ENCODE results near the gene KCNT1. TPM values are rescaled to one million over a fixed set of nuclear protein-coding genes. Genes with fewer than 3 reads are reported as not detected.

The KCNT1 gene
- polyA plus RNA-seq, 1 donor (not counting 4 experiments of a cell fraction or from before 2014, with no cell fraction given) = not detected

- H3K4me2 ChIP-seq (ENCODE audit: control insufficient read depth, extremely low read depth, insufficient read depth, low read depth, low read length) = no peak overlapping the region
- H2AFZ ChIP-seq (ENCODE audit: control insufficient read depth, low read length) = no peak overlapping the region
- dilution Hi-C loops (cut with MboI; ENCODE audit: extremely low pct_ligation_motif_present, low sequenced_read_pairs) = no loop called here
- no peaks in the 10 kb centered on the region for H3K79me2 ChIP-seq (ENCODE audit: control insufficient read depth, insufficient read depth, low read length)
- no peak overlapping the region for H3K27ac ChIP-seq (ENCODE audit: control insufficient read depth, insufficient read depth, low read length)
- H3K36me3 ChIP-seq (ENCODE audit: control insufficient read depth in 2 of 2, extremely low read depth in 1 of 2, insufficient read depth in 2 of 2, low read length in 2 of 2) = no peaks in the 10 kb centered on the region
- no peaks in the 10 kb centered on the region for H4K20me1 ChIP-seq (ENCODE audit: control insufficient read depth, extremely low read depth, insufficient read depth, low read length)
- H3K9ac ChIP-seq (ENCODE audit: control insufficient read depth, extremely low read depth, insufficient read depth, low read length) = no peak overlapping the region
- H3K27me3 ChIP-seq (ENCODE audit: control insufficient read depth, extremely low read depth, insufficient read depth, low read length) = peaks cover 28% of the 10 kb centered on the region
- no peaks in the 10 kb centered on the region for H3K9me1 ChIP-seq (ENCODE audit: control insufficient read depth, extremely low read depth, insufficient read depth, low read length)
- DNase-seq (ENCODE audit: low read depth, low spot score) = no peak
- TF ChIP-seq EZH2 (IDR thresholded peaks at IDR 0.05; ENCODE audit: low read length) (no peak), CTCF (optimal IDR thresholded peaks at IDR 0.05 in 1 of 3, IDR thresholded peaks at IDR 0.05 in 1 of 3, conservative IDR thresholded peaks at IDR 0.05 in 1 of 3; ENCODE audit: extremely low read depth in 1 of 3, insufficient read depth in 2 of 3, low read length in 3 of 3) (no peak)
- H3K4me3 ChIP-seq (ENCODE audit: control insufficient read depth in 2 of 3, extremely low read depth in 1 of 3, insufficient read depth in 2 of 3, low read depth in 1 of 3, low read length in 3 of 3) = no peak overlapping the region
- no peak for FAIRE-seq
- H3K4me1 ChIP-seq (ENCODE audit: control insufficient read depth, extremely low read depth, insufficient read depth, low read length) = no peaks in the 10 kb centered on the region
- no peaks in the 10 kb centered on the region for H3K9me3 ChIP-seq (ENCODE audit: control insufficient read depth, low read depth, low read length)
These were observed 30.7 kb downstream of the KCNT1 start for GRCh38 chr9:135732569-135733257.

- dilution Hi-C loops (cut with MboI; ENCODE audit: extremely low pct_ligation_motif_present, low sequenced_read_pairs) = no loop called here
- H3K4me1 ChIP-seq (ENCODE audit: control insufficient read depth, extremely low read depth, insufficient read depth, low read length) = no peaks in the 10 kb centered on the region
- DNase-seq (ENCODE audit: low read depth, low spot score) (no peak), FAIRE-seq (no peak)
- H3K36me3 ChIP-seq (ENCODE audit: control insufficient read depth in 2 of 2, extremely low read depth in 1 of 2, insufficient read depth in 2 of 2, low read length in 2 of 2) = no peaks in the 10 kb centered on the region
- TF ChIP-seq EZH2 (IDR thresholded peaks at IDR 0.05; ENCODE audit: low read length) (no peak), CTCF (optimal IDR thresholded peaks at IDR 0.05 in 1 of 3, IDR thresholded peaks at IDR 0.05 in 1 of 3, conservative IDR thresholded peaks at IDR 0.05 in 1 of 3; ENCODE audit: extremely low read depth in 1 of 3, insufficient read depth in 2 of 3, low read length in 3 of 3) (no peak)
- H3K4me3 ChIP-seq (ENCODE audit: control insufficient read depth in 2 of 3, extremely low read depth in 1 of 3, insufficient read depth in 2 of 3, low read depth in 1 of 3, low read length in 3 of 3) = no peak overlapping the region
- H2AFZ ChIP-seq (ENCODE audit: control insufficient read depth, low read length) = no peak overlapping the region
- H4K20me1 ChIP-seq (ENCODE audit: control insufficient read depth, extremely low read depth, insufficient read depth, low read length) = no peaks in the 10 kb centered on the region
- no peaks in the 10 kb centered on the region for H3K79me2 ChIP-seq (ENCODE audit: control insufficient read depth, insufficient read depth, low read length)
- no peak overlapping the region for H3K27ac ChIP-seq (ENCODE audit: control insufficient read depth, insufficient read depth, low read length)
- H3K9ac ChIP-seq (ENCODE audit: control insufficient read depth, extremely low read depth, insufficient read depth, low read length) = no peak overlapping the region
- H3K9me1 ChIP-seq (ENCODE audit: control insufficient read depth, extremely low read depth, insufficient read depth, low read length) = no peaks in the 10 kb centered on the region
- H3K9me3 ChIP-seq (ENCODE audit: control insufficient read depth, low read depth, low read length) = no peaks in the 10 kb centered on the region
- H3K4me2 ChIP-seq (ENCODE audit: control insufficient read depth, extremely low read depth, insufficient read depth, low read depth, low read length) = no peak overlapping the region
- peaks cover 33% of the 10 kb centered on the region for H3K27me3 ChIP-seq (ENCODE audit: control insufficient read depth, extremely low read depth, insufficient read depth, low read length)
These were observed 32.7 kb downstream of the KCNT1 start for GRCh38 chr9:135734616-135735144.

Measured in keratinocyte (primary cell).